Measurements from ENCODE around the gene ASMTL. TPM values are rescaled to one million over a fixed set of nuclear protein-coding genes. Genes with fewer than 3 reads are reported as not detected.

ASMTL gene
- total RNA-seq, 6 experiments from 2014 or later: 12.5 to 27.3 (median 18.6) TPM

DNA sequence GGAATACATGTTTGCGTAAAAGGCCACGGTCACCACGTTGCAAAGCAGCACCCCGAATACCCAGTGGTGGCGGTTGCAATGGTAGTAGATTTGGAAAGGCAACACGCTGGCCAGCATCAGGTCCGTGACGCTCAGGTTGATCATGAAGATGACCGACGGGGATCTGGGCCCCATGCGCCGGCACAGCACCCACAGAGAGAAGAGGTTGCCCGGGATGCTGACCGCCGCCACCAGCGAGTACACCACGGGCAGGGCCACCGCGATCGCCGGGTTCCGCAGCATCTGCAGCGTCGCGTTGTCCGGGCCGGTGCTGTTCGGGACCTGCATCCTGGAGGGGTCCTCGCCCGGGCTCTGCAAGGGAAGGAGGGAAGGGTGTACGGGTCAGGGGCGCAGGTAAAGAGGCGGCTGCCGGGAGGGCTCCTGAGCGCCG, 13.5 kb upstream of the ASMTL start:
- intact Hi-C loops (cut with DNase I): no loop called here
- Histone ChIP-seq H3K4me1 (no peaks in the 10 kb centered on the region), H3K9me3 (no peaks in the 10 kb centered on the region), H3K27me3 (no peaks in the 10 kb centered on the region), H3K27ac (no peak overlapping the region), H3K36me3 (no peaks in the 10 kb centered on the region), H3K4me3 (no peak overlapping the region)
- no CpG with 5 or more reads among the region's 36 CpGs for WGBS (ENCODE audit: insufficient coverage, low coverage, low lambda C conversion rate, missing lambda C conversion rate)
- DNase-seq (no peak), ATAC-seq (no peak)
- TF ChIP-seq, protein P1, sequence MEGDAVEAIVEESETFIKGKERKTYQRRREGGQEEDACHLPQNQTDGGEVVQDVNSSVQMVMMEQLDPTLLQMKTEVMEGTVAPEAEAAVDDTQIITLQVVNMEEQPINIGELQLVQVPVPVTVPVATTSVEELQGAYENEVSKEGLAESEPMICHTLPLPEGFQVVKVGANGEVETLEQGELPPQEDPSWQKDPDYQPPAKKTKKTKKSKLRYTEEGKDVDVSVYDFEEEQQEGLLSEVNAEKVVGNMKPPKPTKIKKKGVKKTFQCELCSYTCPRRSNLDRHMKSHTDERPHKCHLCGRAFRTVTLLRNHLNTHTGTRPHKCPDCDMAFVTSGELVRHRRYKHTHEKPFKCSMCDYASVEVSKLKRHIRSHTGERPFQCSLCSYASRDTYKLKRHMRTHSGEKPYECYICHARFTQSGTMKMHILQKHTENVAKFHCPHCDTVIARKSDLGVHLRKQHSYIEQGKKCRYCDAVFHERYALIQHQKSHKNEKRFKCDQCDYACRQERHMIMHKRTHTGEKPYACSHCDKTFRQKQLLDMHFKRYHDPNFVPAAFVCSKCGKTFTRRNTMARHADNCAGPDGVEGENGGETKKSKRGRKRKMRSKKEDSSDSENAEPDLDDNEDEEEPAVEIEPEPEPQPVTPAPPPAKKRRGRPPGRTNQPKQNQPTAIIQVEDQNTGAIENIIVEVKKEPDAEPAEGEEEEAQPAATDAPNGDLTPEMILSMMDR (IDR thresholded peaks at IDR 0.05): no peak
- no peak for TF ChIP-seq POLR2A (IDR thresholded peaks at IDR 0.05)

GRCh38 chrX:1465286-1466231, 12.8 kb upstream of the ASMTL start:
- H3K36me3 ChIP-seq: no peaks in the 10 kb centered on the region
- no peaks in the 10 kb centered on the region for H3K9me3 ChIP-seq
- H3K4me1 ChIP-seq: no peaks in the 10 kb centered on the region
- no peak overlapping the region for H3K27ac ChIP-seq
- no peaks in the 10 kb centered on the region for H3K27me3 ChIP-seq
- H3K4me3 ChIP-seq: no peak overlapping the region
- intact Hi-C loops (cut with DNase I): no loop called here
- WGBS (ENCODE audit: insufficient coverage, low coverage, low lambda C conversion rate, missing lambda C conversion rate): 13% methylated on average over 11 of the region's 75 CpGs
- ATAC-seq: no peak
- DNase-seq: peak in 1 of 3 donors; percentile 40
- no peak for TF ChIP-seq POLR2A (IDR thresholded peaks at IDR 0.05)
- TF ChIP-seq, protein P1 (IDR thresholded peaks at IDR 0.05): no peak

DNA sequence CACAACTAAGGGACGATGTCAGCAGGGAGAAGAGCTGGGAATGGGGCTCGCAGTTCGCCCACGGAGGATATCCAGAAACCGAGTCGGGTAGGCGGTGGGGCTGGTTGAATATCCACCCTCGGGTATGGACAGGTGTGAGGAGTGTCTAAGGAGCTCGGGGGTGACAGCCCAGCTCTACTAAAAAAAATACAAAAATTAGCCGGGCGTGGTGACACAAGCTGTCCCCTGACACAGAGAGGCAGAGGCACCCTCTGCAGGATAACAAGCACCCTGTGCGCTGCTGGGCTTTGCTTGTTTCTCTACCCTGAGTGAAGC, 12.2 kb upstream of the ASMTL start:
- Histone ChIP-seq H3K27ac (no peak overlapping the region), H3K4me3 (no peak overlapping the region), H3K36me3 (no peaks in the 10 kb centered on the region), H3K9me3 (no peaks in the 10 kb centered on the region), H3K27me3 (no peaks in the 10 kb centered on the region), H3K4me1 (no peaks in the 10 kb centered on the region)
- intact Hi-C loops (cut with DNase I): no loop called here
- ATAC-seq (no peak), DNase-seq (peak in 1 of 3 donors; percentile 25)
- TF ChIP-seq, protein P1 (IDR thresholded peaks at IDR 0.05): no peak
- no peak for TF ChIP-seq POLR2A (IDR thresholded peaks at IDR 0.05)
- WGBS (ENCODE audit: insufficient coverage, low coverage, low lambda C conversion rate, missing lambda C conversion rate): 25% methylated on average over 11 of the region's 12 CpGs

GRCh38 chrX:1464041-1464970, 11.6 kb upstream of the ASMTL start:
- Histone ChIP-seq H3K27me3 (no peaks in the 10 kb centered on the region), H3K27ac (no peak overlapping the region), H3K36me3 (no peaks in the 10 kb centered on the region), H3K4me1 (no peaks in the 10 kb centered on the region), H3K4me3 (no peak overlapping the region), H3K9me3 (no peaks in the 10 kb centered on the region)
- intact Hi-C loops (cut with DNase I): no loop called here
- DNase-seq: peak in 1 of 3 donors; percentile 37
- ATAC-seq: no peak
- WGBS (ENCODE audit: insufficient coverage, low coverage, low lambda C conversion rate, missing lambda C conversion rate): 41% methylated on average over 4 of the region's 24 CpGs
- TF ChIP-seq, protein P1 (IDR thresholded peaks at IDR 0.05): no peak
- TF ChIP-seq POLR2A (IDR thresholded peaks at IDR 0.05): no peak

Measured in right lobe of liver (tissue), 6 donors.